RWPE2 (cell line): ENCODE data around the gene NFIX.

Experiments
- ATAC-seq: fragments of 200-7000 bp; cut with Tn5 transposase; 3 replicates; pipeline ENCODE4 v1.9.1; 2021; ENCODE audit warnings: low read depth
- DNase-seq: peaks from one replicate; pipeline ENCODE4 v3.0.0-alpha.2; 2020; ENCODE audit warnings: low spot score
- H3K27ac ChIP-seq: fragments of 450-650 bp; 2 replicates; pipeline ENCODE4 v1.5.1; 2017; ENCODE audit warnings: mild to moderate bottlenecking; ENCODE audit not compliant: poor library complexity, severe bottlenecking
- H3K27me3 ChIP-seq: fragments of 250-450 bp; sonication (Bioruptor Pico); 2 replicates; pipeline ENCODE4 v1.5.1; 2021; ENCODE audit warnings: mild to moderate bottlenecking, moderate library complexity; ENCODE audit not compliant: insufficient read depth, poor library complexity, severe bottlenecking
- H3K36me3 ChIP-seq: fragments of 250-450 bp; sonication (Bioruptor Pico); 2 replicates; pipeline ENCODE4 v1.5.1; 2020; ENCODE audit warnings: low read depth, mild to moderate bottlenecking, moderate library complexity
- H3K4me1 ChIP-seq: fragments of 250-450 bp; sonication (Bioruptor Pico); 2 replicates; pipeline ENCODE4 v1.5.1; 2021; ENCODE audit warnings: mild to moderate bottlenecking, moderate library complexity; ENCODE audit not compliant: insufficient read depth, poor library complexity, severe bottlenecking
- H3K4me3 ChIP-seq: fragments of 250-450 bp; sonication (Bioruptor Pico); 2 replicates; pipeline ENCODE4 v1.5.1; 2021; ENCODE audit warnings: mild to moderate bottlenecking, moderate library complexity; ENCODE audit not compliant: severe bottlenecking
- H3K9me3 ChIP-seq: fragments of 250-450 bp; sonication (Bioruptor Pico); 2 replicates; pipeline ENCODE4 v1.5.1; 2021; ENCODE audit warnings: mild to moderate bottlenecking, moderate library complexity; ENCODE audit not compliant: severe bottlenecking
- TF ChIP-seq, protein P1 (sequence below): fragments of 450-650 bp; IDR thresholded peaks from one replicate; pipeline ENCODE4 v1.5.1; 2017; ENCODE audit warnings: mild to moderate bottlenecking, moderate library complexity; ENCODE audit not compliant: poor library complexity, severe bottlenecking

The NFIX gene

DNA sequence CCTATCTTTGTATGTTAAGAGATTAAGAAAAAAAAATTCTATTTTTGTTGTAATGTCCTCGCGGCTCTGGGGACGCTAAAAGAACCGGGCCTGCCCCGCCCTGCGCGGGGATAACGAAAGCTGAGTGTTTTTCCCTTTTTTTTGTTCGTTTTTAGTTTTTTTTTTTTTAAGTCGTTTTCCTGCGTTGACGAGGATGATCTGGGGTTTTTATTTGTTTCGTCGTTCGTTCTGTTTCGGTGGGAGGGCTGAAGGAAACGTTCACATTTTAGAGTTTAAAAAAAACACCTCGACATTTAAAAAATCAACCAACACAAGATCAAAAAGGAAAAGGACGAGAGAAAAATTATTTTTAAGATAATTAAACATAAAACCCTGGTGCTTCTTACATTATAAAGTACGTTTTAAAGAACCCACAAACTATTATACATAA, 101.8 kb downstream of the NFIX start:
- TF ChIP-seq, protein P1, sequence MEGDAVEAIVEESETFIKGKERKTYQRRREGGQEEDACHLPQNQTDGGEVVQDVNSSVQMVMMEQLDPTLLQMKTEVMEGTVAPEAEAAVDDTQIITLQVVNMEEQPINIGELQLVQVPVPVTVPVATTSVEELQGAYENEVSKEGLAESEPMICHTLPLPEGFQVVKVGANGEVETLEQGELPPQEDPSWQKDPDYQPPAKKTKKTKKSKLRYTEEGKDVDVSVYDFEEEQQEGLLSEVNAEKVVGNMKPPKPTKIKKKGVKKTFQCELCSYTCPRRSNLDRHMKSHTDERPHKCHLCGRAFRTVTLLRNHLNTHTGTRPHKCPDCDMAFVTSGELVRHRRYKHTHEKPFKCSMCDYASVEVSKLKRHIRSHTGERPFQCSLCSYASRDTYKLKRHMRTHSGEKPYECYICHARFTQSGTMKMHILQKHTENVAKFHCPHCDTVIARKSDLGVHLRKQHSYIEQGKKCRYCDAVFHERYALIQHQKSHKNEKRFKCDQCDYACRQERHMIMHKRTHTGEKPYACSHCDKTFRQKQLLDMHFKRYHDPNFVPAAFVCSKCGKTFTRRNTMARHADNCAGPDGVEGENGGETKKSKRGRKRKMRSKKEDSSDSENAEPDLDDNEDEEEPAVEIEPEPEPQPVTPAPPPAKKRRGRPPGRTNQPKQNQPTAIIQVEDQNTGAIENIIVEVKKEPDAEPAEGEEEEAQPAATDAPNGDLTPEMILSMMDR = no peak
- Histone ChIP-seq H3K9me3 (no peaks in the 10 kb centered on the region), H3K4me3 (no peak overlapping the region), H3K36me3 (no peaks in the 10 kb centered on the region), H3K27me3 (no peaks in the 10 kb centered on the region), H3K4me1 (no peaks in the 10 kb centered on the region), H3K27ac (no peak overlapping the region)
- DNase-seq (no peak), ATAC-seq (no peak)

DNA sequence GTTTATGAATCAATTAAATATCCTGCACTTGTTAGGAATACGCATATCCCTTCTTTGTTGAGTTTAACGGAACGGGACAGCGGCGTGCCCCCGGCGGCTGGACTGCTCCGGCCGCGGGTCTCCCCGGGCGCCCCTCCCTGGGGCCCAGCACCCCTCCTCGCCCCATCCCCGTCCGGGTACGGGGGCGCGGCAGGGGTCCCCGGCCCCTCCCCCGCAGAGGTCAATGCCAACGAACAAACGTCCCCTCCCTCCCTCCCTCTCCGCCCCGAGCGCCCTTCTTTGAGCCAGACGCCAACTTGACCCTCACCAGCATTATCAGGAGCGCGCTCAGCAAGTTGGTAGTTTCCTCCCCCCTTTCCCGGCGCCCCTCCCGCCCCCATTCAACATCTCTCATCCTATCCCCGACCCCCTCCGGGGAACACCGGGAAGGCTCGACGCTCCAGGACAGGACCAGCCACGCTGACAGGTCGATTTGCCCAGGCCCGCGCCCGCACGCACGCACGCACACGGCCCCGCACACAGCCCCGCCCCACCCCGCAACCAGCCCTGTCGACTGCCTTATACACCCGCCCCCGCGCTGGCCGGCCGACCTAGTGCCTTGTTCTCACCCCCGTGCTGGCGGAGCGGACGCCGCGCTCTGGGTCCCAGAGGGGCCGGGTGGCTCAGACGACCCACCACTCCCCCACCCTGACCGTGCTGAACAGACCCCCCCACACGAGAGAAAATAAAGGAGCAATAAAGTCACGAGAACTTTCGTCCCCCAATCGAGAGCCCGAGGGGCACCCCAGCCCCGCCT, 102.4 kb downstream of the NFIX start:
- no peaks in the 10 kb centered on the region for H3K4me1 ChIP-seq
- TF ChIP-seq, protein P1 = no peak
- no peak overlapping the region for H3K27ac ChIP-seq
- no peaks in the 10 kb centered on the region for H3K27me3 ChIP-seq
- H3K9me3 ChIP-seq = no peaks in the 10 kb centered on the region
- H3K36me3 ChIP-seq = no peaks in the 10 kb centered on the region
- H3K4me3 ChIP-seq = no peak overlapping the region
- DNase-seq = no peak
- peak; percentile 20; the same call in 2 of the 3 replicates for ATAC-seq

DNA sequence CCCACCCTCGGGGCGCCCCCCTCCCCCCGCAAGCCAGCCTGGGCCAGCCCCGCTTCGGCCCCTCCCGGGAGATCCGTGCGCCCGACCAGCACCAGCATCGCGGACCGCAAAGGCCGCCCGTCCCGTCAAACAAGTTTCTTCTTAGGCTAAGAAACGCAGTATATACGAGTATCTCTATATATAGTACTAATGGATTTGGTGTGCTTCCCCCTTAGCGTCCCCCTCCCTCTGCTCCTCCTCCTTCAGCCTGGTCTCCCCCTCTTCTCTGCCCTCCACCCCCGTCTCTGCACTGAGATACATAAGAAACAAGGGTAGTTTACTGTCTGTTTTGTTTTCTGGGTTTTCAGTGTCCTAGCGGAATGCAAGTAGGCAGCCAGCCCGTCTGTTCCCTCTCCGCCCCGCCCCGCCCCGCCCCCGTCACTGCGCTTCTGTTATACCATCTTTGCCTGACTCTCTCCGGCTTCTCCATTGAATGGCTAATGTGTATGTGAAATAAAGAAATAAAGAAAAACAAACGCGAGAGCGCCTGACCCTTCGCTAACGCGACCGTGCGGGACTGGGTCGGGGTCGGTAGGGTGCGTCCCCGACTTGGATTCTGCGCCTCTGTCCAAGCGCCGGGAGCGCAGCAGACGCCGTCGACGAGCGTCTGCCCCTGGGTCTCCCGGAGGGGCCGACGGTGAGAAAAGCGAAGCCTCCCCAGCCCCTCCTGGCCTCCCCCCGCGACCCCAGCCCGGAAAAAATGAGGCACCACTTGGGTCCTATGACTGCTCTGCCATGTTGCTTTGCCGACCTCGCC, 103.2 kb downstream of the NFIX start:
- DNase-seq (no peak), ATAC-seq (no peak)
- H3K27ac ChIP-seq = no peak overlapping the region
- no peaks in the 10 kb centered on the region for H3K9me3 ChIP-seq
- H3K4me1 ChIP-seq = no peaks in the 10 kb centered on the region
- no peak overlapping the region for H3K4me3 ChIP-seq
- TF ChIP-seq, protein P1 = no peak
- H3K27me3 ChIP-seq = no peaks in the 10 kb centered on the region
- no peaks in the 10 kb centered on the region for H3K36me3 ChIP-seq

DNA sequence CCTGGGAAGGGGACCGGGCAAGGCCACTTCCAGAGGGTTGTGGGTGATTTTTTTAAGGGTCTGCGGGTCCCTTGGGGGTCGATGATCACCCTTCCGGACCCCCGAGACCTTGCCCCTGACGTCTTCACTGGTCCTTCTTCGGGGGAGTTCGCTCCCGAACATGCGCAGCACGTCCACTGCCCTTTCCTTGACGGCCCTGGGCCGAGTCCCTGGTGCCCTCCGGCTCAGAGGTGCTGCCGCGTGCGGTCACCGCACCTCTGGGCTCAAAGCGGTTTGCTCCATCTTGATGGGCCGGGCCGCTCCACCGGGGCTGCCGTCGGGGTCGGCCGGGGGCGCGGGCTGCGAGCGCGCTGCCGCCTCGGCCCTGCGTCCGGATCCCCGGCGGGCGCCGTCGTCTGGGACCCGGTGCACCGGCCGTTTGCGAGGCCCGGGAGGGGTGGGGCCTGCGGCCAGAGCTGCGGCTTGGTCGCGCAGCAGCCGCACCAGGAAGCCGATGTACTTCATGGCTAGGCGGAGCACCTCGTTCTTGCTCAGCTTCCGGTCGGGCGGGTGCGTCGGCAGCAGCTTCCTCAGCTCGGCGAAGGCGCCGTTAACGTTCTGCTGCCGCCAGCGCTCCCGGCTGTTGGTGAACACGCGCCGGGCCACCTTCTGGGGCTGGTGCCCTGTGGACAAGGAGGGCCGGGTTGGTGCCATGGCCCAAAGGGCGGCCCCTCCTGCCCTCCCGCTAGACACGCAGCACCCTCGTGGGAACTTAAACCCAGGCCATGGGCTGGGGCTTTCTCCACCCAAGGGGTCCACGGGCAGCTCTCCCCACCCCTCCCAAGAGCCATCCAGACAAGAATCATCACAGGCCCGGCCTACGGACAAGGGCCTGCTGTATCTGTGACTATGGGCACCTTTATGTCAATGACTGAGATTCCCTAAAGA, 104.1 kb downstream of the NFIX start:
- Histone ChIP-seq H3K4me3 (no peak overlapping the region), H3K27ac (no peak overlapping the region), H3K36me3 (no peaks in the 10 kb centered on the region), H3K4me1 (no peaks in the 10 kb centered on the region), H3K27me3 (no peaks in the 10 kb centered on the region), H3K9me3 (no peaks in the 10 kb centered on the region)
- DNase-seq = no peak
- TF ChIP-seq, protein P1 = no peak
- no peak for ATAC-seq
